Mononuclear cell (primary cell): Measurements from ENCODE around the gene SIVA1. TPM values are rescaled to one million over a fixed set of nuclear protein-coding genes. Genes with fewer than 3 reads are reported as not detected.

ENCODE experiments used
- H3K27me3 ChIP-seq: 2 replicates; pipeline ENCODE4 v1.6.0; 2011; ENCODE audit warnings: low read length, control low read depth; ENCODE audit not compliant: insufficient read depth
- H3K4me1 ChIP-seq: 2 replicates; pipeline ENCODE4 v1.5.1; 2011; ENCODE audit warnings: mild to moderate bottlenecking, low read length, control low read depth; ENCODE audit not compliant: insufficient read depth
- H3K4me3 ChIP-seq: 2 replicates; pipeline ENCODE4 v1.5.1; 2011; ENCODE audit warnings: mild to moderate bottlenecking, low read length, moderate library complexity
- H3K9me3 ChIP-seq: 2 replicates; pipeline ENCODE4 v1.5.1; 2011; ENCODE audit warnings: low read depth, mild to moderate bottlenecking, control low read depth, low read length
- total RNA-seq: library from RNA; depleted of rRNA; stranded (reverse); fragments of >200 nt; gene quantifications from one replicate; pipeline ENCODE4 v1.2.3, GENCODE V29; 2012

Gene SIVA1
- total RNA-seq, 1 donor = 66.9 TPM

GRCh38 chr14:104738375-104739019, 14.4 kb upstream of the SIVA1 start:
- Histone ChIP-seq H3K27me3 (no peaks in the 10 kb centered on the region), H3K9me3 (no peaks in the 10 kb centered on the region), H3K4me3 (no peak overlapping the region), H3K4me1 (peaks cover 10% of the 10 kb centered on the region)

GRCh38 chr14:104739026-104739425, 13.9 kb upstream of the SIVA1 start:
- H3K9me3 ChIP-seq = no peaks in the 10 kb centered on the region
- H3K4me3 ChIP-seq = no peak overlapping the region
- no peaks in the 10 kb centered on the region for H3K27me3 ChIP-seq
- H3K4me1 ChIP-seq = peaks cover 10% of the 10 kb centered on the region

GRCh38 chr14:104739546-104740516, 13.1 kb upstream of the SIVA1 start:
- Histone ChIP-seq H3K27me3 (no peaks in the 10 kb centered on the region), H3K9me3 (no peaks in the 10 kb centered on the region), H3K4me3 (no peak overlapping the region), H3K4me1 (peaks cover 10% of the 10 kb centered on the region)

- Histone ChIP-seq H3K27me3 (no peaks in the 10 kb centered on the region), H3K4me1 (peaks cover 5% of the 10 kb centered on the region), H3K9me3 (no peaks in the 10 kb centered on the region), H3K4me3 (no peak overlapping the region)
These were observed 11.7 kb upstream of the SIVA1 start for GRCh38 chr14:104741108-104741802.

GRCh38 chr14:104741803-104742251, 11.1 kb upstream of the SIVA1 start:
- Histone ChIP-seq H3K4me3 (no peak overlapping the region), H3K9me3 (no peaks in the 10 kb centered on the region), H3K4me1 (no peaks in the 10 kb centered on the region), H3K27me3 (no peaks in the 10 kb centered on the region)

GRCh38 chr14:104742586-104743455, 10.1 kb upstream of the SIVA1 start:
- Histone ChIP-seq H3K27me3 (no peaks in the 10 kb centered on the region), H3K4me3 (no peak overlapping the region), H3K9me3 (no peaks in the 10 kb centered on the region), H3K4me1 (no peaks in the 10 kb centered on the region)

- Histone ChIP-seq H3K9me3 (no peaks in the 10 kb centered on the region), H3K27me3 (no peaks in the 10 kb centered on the region), H3K4me3 (no peak overlapping the region), H3K4me1 (no peaks in the 10 kb centered on the region)
These were observed 9.2 kb upstream of the SIVA1 start for GRCh38 chr14:104743461-104744380.

GRCh38 chr14:104744484-104744883, 8.5 kb upstream of the SIVA1 start:
- Histone ChIP-seq H3K4me3 (no peak overlapping the region), H3K4me1 (no peaks in the 10 kb centered on the region), H3K27me3 (no peaks in the 10 kb centered on the region), H3K9me3 (no peaks in the 10 kb centered on the region)

GRCh38 chr14:104745431-104745830, 7.5 kb upstream of the SIVA1 start:
- H3K4me1 ChIP-seq = no peaks in the 10 kb centered on the region
- no peaks in the 10 kb centered on the region for H3K9me3 ChIP-seq
- no peaks in the 10 kb centered on the region for H3K27me3 ChIP-seq
- H3K4me3 ChIP-seq = no peak overlapping the region

- Histone ChIP-seq H3K9me3 (no peaks in the 10 kb centered on the region), H3K4me3 (no peak overlapping the region), H3K4me1 (no peaks in the 10 kb centered on the region), H3K27me3 (no peaks in the 10 kb centered on the region)
These were observed 6.8 kb upstream of the SIVA1 start for GRCh38 chr14:104746071-104746545.

- peaks cover 5% of the 10 kb centered on the region for H3K4me1 ChIP-seq
- no peak overlapping the region for H3K4me3 ChIP-seq
- no peaks in the 10 kb centered on the region for H3K9me3 ChIP-seq
- no peaks in the 10 kb centered on the region for H3K27me3 ChIP-seq
These were observed 5.9 kb upstream of the SIVA1 start for GRCh38 chr14:104746934-104747481.

- H3K27me3 ChIP-seq = no peaks in the 10 kb centered on the region
- peaks cover 8% of the 10 kb centered on the region for H3K4me1 ChIP-seq
- no peak overlapping the region for H3K4me3 ChIP-seq
- H3K9me3 ChIP-seq = no peaks in the 10 kb centered on the region
These were observed 5.1 kb upstream of the SIVA1 start for GRCh38 chr14:104747876-104748275.

- peaks cover 17% of the 10 kb centered on the region for H3K4me1 ChIP-seq
- no peaks in the 10 kb centered on the region for H3K9me3 ChIP-seq
- no peak overlapping the region for H3K4me3 ChIP-seq
- no peaks in the 10 kb centered on the region for H3K27me3 ChIP-seq
These were observed 3.8 kb upstream of the SIVA1 start for GRCh38 chr14:104749111-104749649.
